AG04450 (cell line): Measurements from ENCODE around the gene CCDC158. TPM values are rescaled to one million over a fixed set of nuclear protein-coding genes. Genes with fewer than 3 reads are reported as not detected.
"Not testable (repeated sequence)": the region's sequence is repeated elsewhere in the genome, so short reads cannot be mapped to it uniquely, and the experiment has no call there.

ENCODE experiments used
- CTCF ChIA-PET: fragments of 300-600, 350-600 bp; formaldehyde crosslinking; extraction: SDS; loops from one replicate; lab custom pipeline; 2022; ENCODE audit warnings: antibody characterized with exemption, inconsistent platforms; lab: Charles Lee
- POLR2A ChIA-PET: fragments of 350-600 bp; formaldehyde crosslinking; extraction: SDS; loops from one replicate; lab custom pipeline; 2021; ENCODE audit warnings: antibody characterized with exemption, inconsistent platforms; lab: Yijun Ruan, JAX
- DNase-seq: peaks from one replicate; pipeline ENCODE4 v3.0.0-alpha.2; 2011; ENCODE audit warnings: low read depth, low spot score
- H3K27ac ChIP-seq: one replicate; pipeline ENCODE4 v1.5.1; 2012; ENCODE audit warnings: low read depth, low read length, control low read depth
- H3K27me3 ChIP-seq: one replicate; pipeline ENCODE4 v1.6.0; 2012; ENCODE audit warnings: low read length; ENCODE audit not compliant: control insufficient read depth, insufficient read depth
- H3K4me3 ChIP-seq: 2 replicates; pipeline ENCODE4 v1.5.1; 2011; ENCODE audit warnings: mild to moderate bottlenecking, low read depth, low read length, control low read depth
- H3K9me3 ChIP-seq: 2 replicates; pipeline ENCODE4 v1.5.1; 2012; ENCODE audit warnings: low read length; ENCODE audit not compliant: control insufficient read depth, insufficient read depth
- CTCF ChIP-seq: IDR thresholded peaks from 2 replicates; pipeline ENCODE4 v1.5.1; 2011; ENCODE audit warnings: low read depth, low read length, control low read depth, inconsistent platforms
- polyA plus RNA-seq: library from polyadenylated mRNA; depleted of rRNA; stranded (reverse); fragments of >200 nt; gene quantifications from 2 replicates; pipeline ENCODE4 v1.2.3, GENCODE V29; 2011

CCDC158 gene
- polyA plus RNA-seq, 1 experiment, result not detected

- DNase-seq, result no peak
- Histone ChIP-seq H3K9me3 (peaks cover 5% of the 10 kb centered on the region), H3K27ac (peak overlapping the region; percentile 21), H3K4me3 (no peak overlapping the region), H3K27me3 (no peaks in the 10 kb centered on the region)
- ChIA-PET POLR2A (no interaction called here), CTCF (no interaction called here)
- no peak for TF ChIP-seq CTCF
These were observed 37.9 kb upstream of the CCDC158 start for GRCh38 chr4:76458825-76459224.

GRCh38 chr4:76458297-76458696, 37.4 kb upstream of the CCDC158 start:
- CTCF ChIA-PET, result no interaction called here
- POLR2A ChIA-PET, result no interaction called here
- no peak for TF ChIP-seq CTCF
- no peak for DNase-seq
- H3K9me3 ChIP-seq, result no peaks in the 10 kb centered on the region; the same call in 1 of the 2 replicates
- no peak overlapping the region for H3K27ac ChIP-seq
- no peak overlapping the region for H3K4me3 ChIP-seq
- H3K27me3 ChIP-seq, result no peaks in the 10 kb centered on the region

GRCh38 chr4:76457885-76458284, 36.9 kb upstream of the CCDC158 start:
- Histone ChIP-seq H3K4me3 (no peak overlapping the region), H3K9me3 (no peaks in the 10 kb centered on the region; the same call in 1 of the 2 replicates), H3K27me3 (no peaks in the 10 kb centered on the region), H3K27ac (no peak overlapping the region)
- no peak for DNase-seq
- ChIA-PET POLR2A (no interaction called here), CTCF (no interaction called here)
- no peak for TF ChIP-seq CTCF

- H3K4me3 ChIP-seq, POLR2A ChIA-PET, H3K27me3 ChIP-seq, H3K9me3 ChIP-seq, DNase-seq, H3K27ac ChIP-seq, CTCF ChIA-PET: not testable (repeated sequence)
These were observed 33.1 kb upstream of the CCDC158 start for GRCh38 chr4:76454073-76454472.

DNA sequence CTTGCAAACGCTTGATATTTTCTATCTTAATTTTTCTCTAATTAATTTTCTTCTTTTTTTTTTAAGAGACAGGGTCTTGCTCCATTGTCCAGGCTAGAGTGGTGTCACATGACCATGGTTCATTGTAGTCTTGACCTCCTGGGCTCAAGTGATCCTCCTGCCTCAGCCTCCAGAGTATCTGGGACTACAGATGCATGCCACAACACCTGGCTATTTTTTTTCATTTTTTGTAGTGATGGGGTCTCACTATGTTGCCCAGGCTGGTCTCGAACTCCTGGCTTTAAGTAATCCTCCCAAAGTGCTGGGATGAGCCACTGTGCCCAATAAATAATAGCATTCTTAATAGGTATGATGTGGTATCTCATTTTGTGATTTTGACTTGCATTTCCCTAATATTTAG, 32.3 kb upstream of the CCDC158 start:
- POLR2A ChIA-PET, result no interaction called here
- no peak for TF ChIP-seq CTCF
- no peak overlapping the region for H3K4me3 ChIP-seq

GRCh38 chr4:76449833-76450232, 28.9 kb upstream of the CCDC158 start:
- Histone ChIP-seq H3K4me3 (no peak overlapping the region), H3K27me3 (peaks cover 9% of the 10 kb centered on the region), H3K27ac (no peak overlapping the region), H3K9me3 (no peaks in the 10 kb centered on the region)
- POLR2A ChIA-PET, result no interaction called here
- TF ChIP-seq CTCF, result no peak
- no peak for DNase-seq
- CTCF ChIA-PET, result interaction anchor here (0.9 to 1.0 kb wide), 2 partner anchors 55 to 72 kb away, joined by 3 to 4 read pairs; no protein-coding TSS in a partner anchor

More for the DNA sequence above, 32.3 kb upstream of the CCDC158 start:
- DNase-seq, result no peak
- Histone ChIP-seq H3K27ac (no peak overlapping the region), H3K27me3 (peaks cover 8% of the 10 kb centered on the region), H3K9me3 (no peaks in the 10 kb centered on the region; the same call in 1 of the 2 replicates)
- CTCF ChIA-PET, result no interaction called here
